GM21367 (cell line): ENCODE measurements around the gene FBXL7.

Experiments used
- ATAC-seq: cut with Tn5 transposase; IDR thresholded peaks from one replicate; pipeline ENCODE4 v1.9.1; 2021; ENCODE audit not compliant: unreplicated experiment

Gene FBXL7

GRCh38 chr5:15610216-15610615 is 110.2 kb downstream of the FBXL7 start:
- ATAC-seq: no peak

GRCh38 chr5:15611008-15611407 is 111.0 kb downstream of the FBXL7 start:
- ATAC-seq: no peak

- no peak for ATAC-seq
Observed at GRCh38 chr5:15612915-15613635, 113.1 kb downstream of the FBXL7 start.

GRCh38 chr5:15614679-15615078 is 114.7 kb downstream of the FBXL7 start:
- no peak for ATAC-seq

GRCh38 chr5:15615859-15616258 is 115.9 kb downstream of the FBXL7 start:
- no peak for ATAC-seq

- no peak for ATAC-seq
Observed at GRCh38 chr5:15618938-15619337, 119.0 kb downstream of the FBXL7 start.

GRCh38 chr5:15620501-15620900 is 120.5 kb downstream of the FBXL7 start:
- ATAC-seq: no peak

GRCh38 chr5:15621094-15621493 is 121.1 kb downstream of the FBXL7 start:
- no peak for ATAC-seq

- no peak for ATAC-seq
Observed at GRCh38 chr5:15623794-15624193, 123.8 kb downstream of the FBXL7 start.

GRCh38 chr5:15627109-15627508 is 127.1 kb downstream of the FBXL7 start:
- no peak for ATAC-seq

- ATAC-seq: no peak
Observed at GRCh38 chr5:15627647-15628046, 127.7 kb downstream of the FBXL7 start.

- ATAC-seq: no peak
Observed at GRCh38 chr5:15630441-15630840, 130.5 kb downstream of the FBXL7 start.

GRCh38 chr5:15634591-15635288 is 134.8 kb downstream of the FBXL7 start:
- no peak for ATAC-seq

- no peak for ATAC-seq
Observed at GRCh38 chr5:15635289-15635616, 135.3 kb downstream of the FBXL7 start.

GRCh38 chr5:15637345-15637744 is 137.4 kb downstream of the FBXL7 start:
- ATAC-seq: no peak

GRCh38 chr5:15637886-15638285 is 137.9 kb downstream of the FBXL7 start:
- no peak for ATAC-seq

GRCh38 chr5:15638296-15638695 is 138.3 kb downstream of the FBXL7 start:
- no peak for ATAC-seq

GRCh38 chr5:15639288-15639687 is 139.3 kb downstream of the FBXL7 start:
- no peak for ATAC-seq

GRCh38 chr5:15640116-15640515 is 140.1 kb downstream of the FBXL7 start:
- no peak for ATAC-seq

GRCh38 chr5:15643731-15644130 is 143.8 kb downstream of the FBXL7 start:
- no peak for ATAC-seq

GRCh38 chr5:15645381-15646160 is 145.6 kb downstream of the FBXL7 start:
- no peak for ATAC-seq

- no peak for ATAC-seq
Observed at GRCh38 chr5:15646371-15646770, 146.4 kb downstream of the FBXL7 start.
